Activated CD4-positive, CD25-positive, alpha-beta regulatory T cell treated with anti-CD3 and anti-CD28 coated beads, Interleukin-2, amount 50 U/mL, for 72 hours (primary cell): ENCODE measurements around the gene CNOT6.
"Not testable (repeated sequence)": the region's sequence is repeated elsewhere in the genome, so short reads cannot be mapped to it uniquely, and the experiment has no call there.

Experiments
- DNase-seq: peaks from one replicate; pipeline ENCODE4 v3.0.0; 2021

Gene CNOT6

GRCh38 chr5:180521101-180521500 lies 26.9 kb downstream of the CNOT6 start:
- DNase-seq = no peak

- DNase-seq = no peak
Observed at GRCh38 chr5:180521591-180521990, 27.4 kb downstream of the CNOT6 start.

GRCh38 chr5:180522330-180522729 lies 28.2 kb downstream of the CNOT6 start:
- DNase-seq = no peak

GRCh38 chr5:180523629-180524466 lies 29.7 kb downstream of the CNOT6 start:
- DNase-seq = no peak

- no peak for DNase-seq
Observed at GRCh38 chr5:180525399-180525798, 31.2 kb downstream of the CNOT6 start.

- no peak for DNase-seq
Observed at GRCh38 chr5:180526269-180526668, 32.1 kb downstream of the CNOT6 start.

- no peak for DNase-seq
Observed at GRCh38 chr5:180527659-180528058, 33.5 kb downstream of the CNOT6 start.

- not testable (repeated sequence) for DNase-seq
Observed at GRCh38 chr5:180531036-180531585, 36.9 kb downstream of the CNOT6 start.

GRCh38 chr5:180532268-180532667 lies 38.1 kb downstream of the CNOT6 start:
- DNase-seq = no peak

GRCh38 chr5:180533845-180534244 lies 39.7 kb downstream of the CNOT6 start:
- DNase-seq = no peak

GRCh38 chr5:180535573-180535972 lies 41.4 kb downstream of the CNOT6 start:
- DNase-seq = no peak

GRCh38 chr5:180540050-180540694 lies 46.0 kb downstream of the CNOT6 start:
- no peak for DNase-seq

GRCh38 chr5:180541710-180542109 lies 47.5 kb downstream of the CNOT6 start:
- DNase-seq = no peak

GRCh38 chr5:180545248-180545647 lies 51.1 kb downstream of the CNOT6 start:
- DNase-seq = no peak

GRCh38 chr5:180548563-180548962 lies 54.4 kb downstream of the CNOT6 start:
- DNase-seq = no peak

GRCh38 chr5:180553530-180553929 lies 59.4 kb downstream of the CNOT6 start:
- no peak for DNase-seq

GRCh38 chr5:180555168-180555921 lies 61.2 kb downstream of the CNOT6 start:
- no peak for DNase-seq

GRCh38 chr5:180557217-180557809 lies 63.1 kb downstream of the CNOT6 start:
- DNase-seq = no peak

- no peak for DNase-seq
Observed at GRCh38 chr5:180558232-180558631, 64.1 kb downstream of the CNOT6 start.

GRCh38 chr5:180563994-180564393 lies 69.8 kb downstream of the CNOT6 start:
- no peak for DNase-seq

GRCh38 chr5:180568914-180569313 lies 74.7 kb downstream of the CNOT6 start:
- DNase-seq = no peak

- no peak for DNase-seq
Observed at GRCh38 chr5:180575571-180575970, 81.4 kb downstream of the CNOT6 start.

- DNase-seq = no peak
Observed at GRCh38 chr5:180580681-180581080, 86.5 kb downstream of the CNOT6 start.
